Vagina (tissue), 2 donors: Measurements from ENCODE around the gene AIG1. TPM values are rescaled to one million over a fixed set of nuclear protein-coding genes. Genes with fewer than 3 reads are reported as not detected.

Source experiments
- DNase-seq, 2 donors: peaks; one replicate each; pipeline ENCODE4 v3.0.0-alpha.2; 2017; ENCODE audit errors: extremely low spot score in 2 of 2
- H3K27ac ChIP-seq: fragments of 200-600 bp; sonication (generic); one replicate; pipeline ENCODE4 v1.5.1; 2019
- H3K27me3 ChIP-seq: fragments of 200-600 bp; sonication (generic); one replicate; pipeline ENCODE4 v1.5.1; 2019
- H3K36me3 ChIP-seq, 2 donors: fragments of 200-600 bp; sonication (generic); one replicate each; pipeline ENCODE4 v1.5.1; 2017 to 2019
- H3K4me1 ChIP-seq: fragments of 200-600 bp; sonication (generic); one replicate; pipeline ENCODE4 v1.5.1; 2019
- H3K4me3 ChIP-seq, 2 donors: fragments of 200-600 bp; sonication (generic); 1 replicate in 1 of 2; 2 replicates in 1 of 2; pipeline ENCODE4 v1.5.1; 2016 to 2019
- H3K9me3 ChIP-seq: fragments of 200-600 bp; sonication (generic); one replicate; pipeline ENCODE4 v1.5.1; 2019
- POLR2A ChIP-seq, 2 donors: fragments of 450-650 bp; IDR thresholded peaks; one replicate each; pipeline ENCODE4 v1.6.1; 2017; ENCODE audit warnings: antibody characterized with exemption in 2 of 2, mild to moderate bottlenecking in 2 of 2, moderate library complexity in 2 of 2
- POLR2AphosphoS5 ChIP-seq, 2 donors: sonication (generic); formaldehyde crosslinking; IDR thresholded peaks; one replicate each; pipeline ENCODE4 v1.9.0; 2017; ENCODE audit warnings: antibody characterized with exemption in 2 of 2, mild to moderate bottlenecking in 2 of 2, low read depth in 1 of 2; ENCODE audit not compliant: insufficient read depth in 1 of 2
- intact Hi-C: fragments of 100-400 bp; cut with DNase I; formaldehyde crosslinking; loops from one replicate; pipeline ENCODE4 v1.15.1; 2023
- total RNA-seq: library from RNA; depleted of rRNA; stranded (reverse); fragments of >200 nt; gene quantifications from one replicate; pipeline ENCODE4 v1.2.3, GENCODE V29; 2016
- TF ChIP-seq, protein P1 (sequence below), 3 experiments: fragments of 450-650 bp in 2 of 3; fragments of 200-600 bp in 1 of 3; sonication (generic) in 1 of 3; IDR thresholded peaks; one replicate each; pipeline ENCODE4 v1.5.1; 2017 to 2019; ENCODE audit warnings: antibody characterized with exemption in 3 of 3, mild to moderate bottlenecking in 2 of 3, moderate library complexity in 2 of 3

Gene AIG1
- total RNA-seq, 1 donor from 2014 or later: 22.3 TPM

DNA sequence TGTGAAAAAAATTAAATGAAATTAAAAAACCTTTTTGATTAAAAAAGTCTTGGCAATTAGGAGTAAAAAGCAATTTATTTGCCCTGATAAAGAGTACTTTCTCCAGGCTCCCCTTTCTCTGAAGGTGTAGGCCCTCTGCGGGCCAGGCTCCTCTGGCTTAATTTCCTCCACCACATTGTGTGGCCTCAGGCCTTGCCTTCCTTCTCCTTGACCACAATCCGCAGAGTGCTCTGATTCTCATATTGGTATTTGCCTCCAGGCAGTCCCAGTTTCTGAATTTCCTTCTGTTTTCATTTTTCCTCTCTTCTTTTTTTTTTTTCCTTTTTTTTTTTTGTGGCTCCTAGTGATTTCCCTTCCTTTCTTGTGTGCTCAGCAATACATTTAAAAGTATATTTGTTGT lies 96.4 kb downstream of the AIG1 start:
- Histone ChIP-seq H3K36me3 (no peaks in the 10 kb centered on the region), H3K27ac (no peak overlapping the region), H3K9me3 (no peaks in the 10 kb centered on the region), H3K27me3 (no peaks in the 10 kb centered on the region), H3K4me1 (no peaks in the 10 kb centered on the region), H3K4me3 (no peak overlapping the region)
- TF ChIP-seq, protein P1, sequence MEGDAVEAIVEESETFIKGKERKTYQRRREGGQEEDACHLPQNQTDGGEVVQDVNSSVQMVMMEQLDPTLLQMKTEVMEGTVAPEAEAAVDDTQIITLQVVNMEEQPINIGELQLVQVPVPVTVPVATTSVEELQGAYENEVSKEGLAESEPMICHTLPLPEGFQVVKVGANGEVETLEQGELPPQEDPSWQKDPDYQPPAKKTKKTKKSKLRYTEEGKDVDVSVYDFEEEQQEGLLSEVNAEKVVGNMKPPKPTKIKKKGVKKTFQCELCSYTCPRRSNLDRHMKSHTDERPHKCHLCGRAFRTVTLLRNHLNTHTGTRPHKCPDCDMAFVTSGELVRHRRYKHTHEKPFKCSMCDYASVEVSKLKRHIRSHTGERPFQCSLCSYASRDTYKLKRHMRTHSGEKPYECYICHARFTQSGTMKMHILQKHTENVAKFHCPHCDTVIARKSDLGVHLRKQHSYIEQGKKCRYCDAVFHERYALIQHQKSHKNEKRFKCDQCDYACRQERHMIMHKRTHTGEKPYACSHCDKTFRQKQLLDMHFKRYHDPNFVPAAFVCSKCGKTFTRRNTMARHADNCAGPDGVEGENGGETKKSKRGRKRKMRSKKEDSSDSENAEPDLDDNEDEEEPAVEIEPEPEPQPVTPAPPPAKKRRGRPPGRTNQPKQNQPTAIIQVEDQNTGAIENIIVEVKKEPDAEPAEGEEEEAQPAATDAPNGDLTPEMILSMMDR (IDR thresholded peaks at IDR 0.05): no peak
- no peak for TF ChIP-seq POLR2AphosphoS5 (IDR thresholded peaks at IDR 0.05; ENCODE audit: insufficient read depth in 1 of 2, low read depth in 1 of 2)
- TF ChIP-seq POLR2A (IDR thresholded peaks at IDR 0.05): no peak
- intact Hi-C loops: no loop called here
- DNase-seq: no peak

DNA sequence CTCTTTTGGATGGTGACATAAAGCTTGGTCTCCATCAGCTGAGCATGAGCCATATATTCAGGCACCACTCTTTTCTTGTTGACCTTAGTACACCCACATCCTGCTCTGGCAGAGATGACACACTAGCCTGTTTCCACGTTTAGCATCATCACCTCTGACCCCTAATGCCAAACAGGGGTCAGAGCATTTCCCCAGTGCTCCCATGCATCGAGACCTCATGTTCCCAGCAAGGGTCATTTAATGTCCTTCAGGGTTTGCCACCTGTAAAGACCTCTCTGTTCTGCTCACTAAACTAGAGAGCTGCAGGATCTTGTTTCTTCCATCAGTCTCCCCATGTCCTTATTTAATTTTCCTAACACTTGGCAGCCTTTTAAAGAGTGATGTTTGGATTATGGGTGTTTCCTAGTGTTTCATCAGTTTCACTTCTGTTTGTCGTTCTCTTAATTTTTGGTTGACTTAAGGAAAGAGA lies 97.5 kb downstream of the AIG1 start:
- TF ChIP-seq, protein P1 (IDR thresholded peaks at IDR 0.05): no peak
- TF ChIP-seq POLR2A (IDR thresholded peaks at IDR 0.05): no peak
- TF ChIP-seq POLR2AphosphoS5 (IDR thresholded peaks at IDR 0.05; ENCODE audit: insufficient read depth in 1 of 2, low read depth in 1 of 2): no peak
- no peaks in the 10 kb centered on the region for H3K36me3 ChIP-seq
- H3K9me3 ChIP-seq: no peaks in the 10 kb centered on the region
- no peaks in the 10 kb centered on the region for H3K4me1 ChIP-seq
- no peak overlapping the region for H3K4me3 ChIP-seq
- no peaks in the 10 kb centered on the region for H3K27me3 ChIP-seq
- DNase-seq: no peak
- intact Hi-C loops: no loop called here
- no peak overlapping the region for H3K27ac ChIP-seq

DNA sequence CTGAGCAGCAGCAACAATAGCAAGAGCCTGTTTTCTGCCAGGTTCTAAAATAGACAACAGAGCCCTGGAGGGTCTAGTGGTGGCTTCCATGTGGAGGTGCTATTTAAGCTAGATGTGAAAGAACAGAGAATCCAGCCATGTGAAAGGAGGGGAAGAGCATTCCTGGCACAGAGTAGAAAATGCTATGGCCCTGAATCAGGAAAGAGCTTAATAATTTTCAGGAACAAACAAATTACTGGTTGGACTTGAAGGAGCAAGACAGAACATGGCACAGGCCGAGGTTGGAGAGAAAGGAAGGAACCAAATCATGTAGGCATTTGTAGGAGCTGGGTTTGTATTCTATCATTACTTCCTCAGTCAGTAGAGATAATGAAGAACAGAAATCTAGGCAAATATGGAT lies 98.3 kb downstream of the AIG1 start:
- Histone ChIP-seq H3K27me3 (no peaks in the 10 kb centered on the region), H3K9me3 (no peaks in the 10 kb centered on the region), H3K27ac (no peak overlapping the region), H3K4me3 (no peak overlapping the region), H3K36me3 (no peaks in the 10 kb centered on the region), H3K4me1 (no peaks in the 10 kb centered on the region)
- DNase-seq: no peak
- no peak for TF ChIP-seq POLR2AphosphoS5 (IDR thresholded peaks at IDR 0.05; ENCODE audit: insufficient read depth in 1 of 2, low read depth in 1 of 2)
- TF ChIP-seq POLR2A (IDR thresholded peaks at IDR 0.05): no peak
- TF ChIP-seq, protein P1 (IDR thresholded peaks at IDR 0.05): no peak
- intact Hi-C loops: no loop called here

DNA sequence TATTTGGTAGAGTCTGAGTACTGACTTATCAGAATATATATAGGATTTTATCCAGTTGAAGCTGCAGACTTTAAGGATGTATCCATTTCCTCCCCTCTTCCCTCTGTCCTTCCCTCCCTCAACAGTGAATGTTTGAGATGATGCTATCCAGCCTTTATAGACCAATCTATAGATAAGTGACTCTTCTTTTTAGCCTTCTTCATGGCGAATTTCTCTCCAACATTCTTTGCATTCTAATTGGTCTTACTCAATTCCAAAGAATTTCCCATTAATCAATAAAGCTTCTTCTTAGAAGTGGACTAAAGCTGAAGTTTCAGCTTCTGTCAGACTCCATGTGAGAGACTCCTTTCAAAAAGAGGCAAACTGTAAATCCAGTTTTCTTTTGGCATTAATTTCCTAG lies 99.3 kb downstream of the AIG1 start:
- no peak for DNase-seq
- Histone ChIP-seq H3K36me3 (no peaks in the 10 kb centered on the region), H3K27me3 (no peaks in the 10 kb centered on the region), H3K4me1 (no peaks in the 10 kb centered on the region), H3K27ac (no peak overlapping the region), H3K4me3 (no peak overlapping the region), H3K9me3 (no peaks in the 10 kb centered on the region)
- no peak for TF ChIP-seq POLR2AphosphoS5 (IDR thresholded peaks at IDR 0.05; ENCODE audit: insufficient read depth in 1 of 2, low read depth in 1 of 2)
- no peak for TF ChIP-seq POLR2A (IDR thresholded peaks at IDR 0.05)
- intact Hi-C loops: no loop called here

DNA sequence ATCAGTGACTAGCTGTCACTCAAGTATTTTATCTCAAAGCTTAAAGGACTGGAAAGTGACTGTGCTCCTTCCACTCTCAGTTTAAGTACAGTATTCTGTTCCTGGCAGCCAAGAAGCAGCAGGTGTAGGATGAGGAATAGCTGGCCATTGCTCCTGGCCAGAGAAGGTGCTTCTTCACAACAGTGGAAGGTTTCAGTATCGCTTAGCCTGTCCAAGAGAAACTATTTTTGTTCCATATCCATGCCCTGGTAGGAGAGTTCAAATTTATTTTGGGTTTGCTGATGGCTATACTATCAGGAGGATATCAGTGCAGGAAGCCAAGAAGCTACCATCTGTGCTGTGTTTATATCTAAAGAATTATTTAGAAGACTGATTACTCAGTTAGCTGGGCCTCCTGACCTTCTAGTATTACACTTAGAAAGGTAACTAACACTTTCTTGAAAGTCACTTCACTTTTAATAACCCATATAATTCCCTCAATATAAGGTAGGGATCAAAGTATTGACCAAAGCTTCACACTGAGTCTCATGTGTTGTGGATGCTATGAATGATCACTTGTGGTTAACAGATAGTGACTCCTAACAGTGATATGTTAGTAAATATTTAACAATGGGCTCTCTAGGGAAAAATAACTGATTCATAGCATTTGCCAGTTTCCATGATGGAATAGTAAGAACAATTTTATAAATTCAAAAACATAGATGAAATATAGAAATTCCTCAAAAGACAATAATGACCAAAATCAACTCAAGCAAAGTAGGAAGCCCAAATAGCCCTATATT lies 99.9 kb downstream of the AIG1 start:
- Histone ChIP-seq H3K9me3 (no peaks in the 10 kb centered on the region), H3K4me3 (no peak overlapping the region), H3K27ac (no peak overlapping the region), H3K4me1 (no peaks in the 10 kb centered on the region), H3K36me3 (no peaks in the 10 kb centered on the region), H3K27me3 (no peaks in the 10 kb centered on the region)
- no peak for DNase-seq
- intact Hi-C loops: no loop called here
- TF ChIP-seq, protein P1 (IDR thresholded peaks at IDR 0.05): no peak
- TF ChIP-seq POLR2AphosphoS5 (IDR thresholded peaks at IDR 0.05; ENCODE audit: insufficient read depth in 1 of 2, low read depth in 1 of 2): no peak
- no peak for TF ChIP-seq POLR2A (IDR thresholded peaks at IDR 0.05)
